Fibroblast of skin of right biceps (primary cell): Measurements from ENCODE around the gene PPT1.
"Not testable (repeated sequence)": the region's sequence is repeated elsewhere in the genome, so short reads cannot be mapped to it uniquely, and the experiment has no call there.

ENCODE experiments used
- DNase-seq: peaks from one replicate; pipeline ENCODE4 v3.0.0-alpha.2; 2013

Gene PPT1

GRCh38 chr1:40053138-40053887, 43.7 kb downstream of the PPT1 start:
- DNase-seq = no peak

- DNase-seq = no peak
Observed at GRCh38 chr1:40050863-40051262, 46.2 kb downstream of the PPT1 start.

GRCh38 chr1:40049725-40050124, 47.3 kb downstream of the PPT1 start:
- peak; percentile 46 for DNase-seq

GRCh38 chr1:40047769-40048168, 49.3 kb downstream of the PPT1 start:
- DNase-seq = no peak

GRCh38 chr1:40047276-40047675, 49.8 kb downstream of the PPT1 start:
- no peak for DNase-seq

- DNase-seq = no peak
Observed at GRCh38 chr1:40045766-40046165, 51.3 kb downstream of the PPT1 start.

- DNase-seq = no peak
Observed at GRCh38 chr1:40045182-40045581, 51.9 kb downstream of the PPT1 start.

GRCh38 chr1:40044110-40044509, 52.9 kb downstream of the PPT1 start:
- no peak for DNase-seq

- peak; percentile 66 for DNase-seq
Observed at GRCh38 chr1:40042341-40042740, 54.7 kb downstream of the PPT1 start.

GRCh38 chr1:40041466-40041838, 55.6 kb downstream of the PPT1 start:
- DNase-seq = no peak

- DNase-seq = peak; percentile 99
Observed at GRCh38 chr1:40040511-40041465, 56.3 kb downstream of the PPT1 start, which contains the start of gene CAP1. CAP1 (plus strand) TSS chr1:40040729; CDS start chr1:40059347, 18,618 bp downstream.

GRCh38 chr1:40039757-40040510, 57.1 kb downstream of the PPT1 start:
- DNase-seq = peak; percentile 95

- DNase-seq = no peak
Observed at GRCh38 chr1:40039245-40039756, 57.8 kb downstream of the PPT1 start.

- no peak for DNase-seq
Observed at GRCh38 chr1:40038697-40039096, 58.4 kb downstream of the PPT1 start.

- not testable (repeated sequence) for DNase-seq
Observed at GRCh38 chr1:40037254-40037653, 59.8 kb downstream of the PPT1 start.

- DNase-seq = peak; percentile 80
Observed at GRCh38 chr1:40036574-40036973, 60.5 kb downstream of the PPT1 start.

GRCh38 chr1:40034869-40035268, 62.2 kb downstream of the PPT1 start:
- DNase-seq = no peak

GRCh38 chr1:40032240-40032891, 64.7 kb downstream of the PPT1 start:
- DNase-seq = peak; percentile 63

GRCh38 chr1:40030528-40031135, 66.4 kb downstream of the PPT1 start:
- no peak for DNase-seq

GRCh38 chr1:40029608-40030007, 67.4 kb downstream of the PPT1 start:
- DNase-seq = no peak

GRCh38 chr1:40027647-40028046, 69.4 kb downstream of the PPT1 start:
- no peak for DNase-seq

GRCh38 chr1:40024671-40025070, 72.4 kb downstream of the PPT1 start:
- no peak for DNase-seq
